HepG2 (cell line): Measurements from ENCODE around the gene CCDC33. TPM values are rescaled to one million over a fixed set of nuclear protein-coding genes. Genes with fewer than 3 reads are reported as not detected.

Source experiments
- CBFB ChIP-seq: sonication (generic); formaldehyde crosslinking; IDR thresholded peaks from 2 replicates; pipeline ENCODE4 v1.4.0; 2020; ENCODE audit warnings: missing genetic modification reagents
- FIP1L1 ChIP-seq: fragments of 200-400 bp; formaldehyde crosslinking; IDR thresholded peaks from 2 replicates; pipeline ENCODE4 v1.6.1; 2018; ENCODE audit warnings: low read depth, mild to moderate bottlenecking, low read length, moderate library complexity, borderline replicate concordance; ENCODE audit not compliant: insufficient read depth
- HNF4A ChIP-seq: sonication (generic); formaldehyde crosslinking; IDR thresholded peaks from 2 replicates; pipeline ENCODE4 v1.4.0; 2020; ENCODE audit warnings: missing genetic modification reagents
- IRX3 ChIP-seq: sonication (generic); formaldehyde crosslinking; IDR thresholded peaks from 2 replicates; pipeline ENCODE4 v1.8.1; 2023; ENCODE audit warnings: mild to moderate bottlenecking, low read depth, missing genetic modification reagents, borderline replicate concordance
- KAT7 ChIP-seq: IDR thresholded peaks from 2 replicates; pipeline ENCODE4 v1.6.1; 2018; ENCODE audit warnings: borderline replicate concordance, missing compliant biosample characterization
- KDM5B ChIP-seq: sonication (generic); formaldehyde crosslinking; IDR thresholded peaks from 2 replicates; pipeline ENCODE4 v1.4.0; 2020; ENCODE audit warnings: missing genetic modification reagents, mild to moderate bottlenecking, borderline replicate concordance
- KLF9 ChIP-seq: IDR thresholded peaks from 2 replicates; pipeline ENCODE4 v1.6.1; 2016; ENCODE audit warnings: low read depth
- MBNL3 ChIP-seq: fragments of 250-450 bp; sonication (Bioruptor Pico); conservative IDR thresholded peaks from 2 replicates; pipeline ENCODE4 v1.8.0; 2022; ENCODE audit warnings: mild to moderate bottlenecking, inconsistent platforms
- MXD4 ChIP-seq: IDR thresholded peaks from 2 replicates; pipeline ENCODE4 v1.6.1; 2016; ENCODE audit warnings: mild to moderate bottlenecking, missing biosample characterization, missing genetic modification reagents
- PTBP1 ChIP-seq: fragments of 200-400 bp; formaldehyde crosslinking; IDR thresholded peaks from 2 replicates; pipeline ENCODE4 v1.6.1; 2018; ENCODE audit warnings: low read length, low read depth; ENCODE audit not compliant: poor library complexity, severe bottlenecking
- TAF1 ChIP-seq: sonication (generic); formaldehyde crosslinking; IDR thresholded peaks from 2 replicates; pipeline ENCODE4 v1.4.0; 2020; ENCODE audit warnings: missing genetic modification reagents
- THAP8 ChIP-seq: sonication (generic); formaldehyde crosslinking; IDR thresholded peaks from 2 replicates; pipeline ENCODE4 v1.5.1; 2020; ENCODE audit warnings: missing genetic modification reagents, mild to moderate bottlenecking, borderline replicate concordance
- TOE1 ChIP-seq: sonication (generic); formaldehyde crosslinking; IDR thresholded peaks from 2 replicates; pipeline ENCODE4 v1.4.0; 2020; ENCODE audit warnings: mild to moderate bottlenecking, missing genetic modification reagents
- ZNF12 ChIP-seq: sonication (generic); formaldehyde crosslinking; IDR thresholded peaks from 2 replicates; pipeline ENCODE4 v1.5.0; 2020; ENCODE audit warnings: missing genetic modification reagents
- ZNF256 ChIP-seq: sonication (generic); formaldehyde crosslinking; conservative IDR thresholded peaks from 2 replicates; pipeline ENCODE4 v1.4.0; 2020; ENCODE audit warnings: missing genetic modification reagents
- ZNF276 ChIP-seq: sonication (generic); formaldehyde crosslinking; IDR thresholded peaks from 2 replicates; pipeline ENCODE4 v1.4.0; 2020; ENCODE audit warnings: mild to moderate bottlenecking, low read depth, missing genetic modification reagents
- ZNF296 ChIP-seq: sonication (generic); formaldehyde crosslinking; conservative IDR thresholded peaks from 2 replicates; pipeline ENCODE4 v1.5.0; 2020; ENCODE audit warnings: mild to moderate bottlenecking, missing genetic modification reagents
- ZNF598 ChIP-seq: sonication (generic); formaldehyde crosslinking; IDR thresholded peaks from 2 replicates; pipeline ENCODE4 v1.5.1; 2020; ENCODE audit warnings: mild to moderate bottlenecking, missing genetic modification reagents, borderline replicate concordance
- ZNF776 ChIP-seq: sonication (generic); formaldehyde crosslinking; IDR thresholded peaks from 2 replicates; pipeline ENCODE4 v1.4.0; 2020; ENCODE audit warnings: mild to moderate bottlenecking, missing genetic modification reagents
- polyA plus RNA-seq, 8 experiments: library from polyadenylated mRNA; depleted of rRNA in 3 of 8; stranded (reverse) in 7 of 8; unstranded in 1 of 8; fragments of >200 nt; fragmentation: Illumina TruSeq in 4 of 8; extraction: Trizol in 4 of 8; gene quantifications; 2 replicates each; pipeline versions ENCODE4 v1.2.1 to v1.2.3, GENCODE V29; 2011 to 2016; ENCODE audit warnings: low read depth in 4 of 8, missing spikeins in 1 of 8, mixed read lengths in 1 of 8; ENCODE audit not compliant: insufficient read depth in 1 of 8
- total RNA-seq, 5 experiments: library from RNA; depleted of rRNA; stranded (reverse); fragments of >200 nt; fragmentation: Illumina TruSeq; extraction: Trizol; gene quantifications; 2 replicates each; pipeline ENCODE4 v1.2.3, GENCODE V29; 2016; ENCODE audit warnings: low read depth in 1 of 5
- TF ChIP-seq, protein P1 (sequence below): fragments of 450-650 bp; IDR thresholded peaks from 2 replicates; pipeline ENCODE4 v1.6.1; 2016
- TF ChIP-seq, protein P2 (sequence below): sonication (generic); IDR thresholded peaks from 2 replicates; pipeline ENCODE4 v1.6.1; 2016; ENCODE audit warnings: low read depth, borderline replicate concordance
- TF ChIP-seq, protein P3 (sequence below): sonication (generic); formaldehyde crosslinking; IDR thresholded peaks from 2 replicates; pipeline ENCODE4 v1.5.0; 2020; ENCODE audit warnings: mild to moderate bottlenecking, missing genetic modification reagents

CCDC33 gene
- total and polyA plus RNA-seq, 2 of the 13 experiments (the other 11 are each of a cell fraction or from before 2014, with no cell fraction given) = 0.30 TPM; not detected in 1

DNA sequence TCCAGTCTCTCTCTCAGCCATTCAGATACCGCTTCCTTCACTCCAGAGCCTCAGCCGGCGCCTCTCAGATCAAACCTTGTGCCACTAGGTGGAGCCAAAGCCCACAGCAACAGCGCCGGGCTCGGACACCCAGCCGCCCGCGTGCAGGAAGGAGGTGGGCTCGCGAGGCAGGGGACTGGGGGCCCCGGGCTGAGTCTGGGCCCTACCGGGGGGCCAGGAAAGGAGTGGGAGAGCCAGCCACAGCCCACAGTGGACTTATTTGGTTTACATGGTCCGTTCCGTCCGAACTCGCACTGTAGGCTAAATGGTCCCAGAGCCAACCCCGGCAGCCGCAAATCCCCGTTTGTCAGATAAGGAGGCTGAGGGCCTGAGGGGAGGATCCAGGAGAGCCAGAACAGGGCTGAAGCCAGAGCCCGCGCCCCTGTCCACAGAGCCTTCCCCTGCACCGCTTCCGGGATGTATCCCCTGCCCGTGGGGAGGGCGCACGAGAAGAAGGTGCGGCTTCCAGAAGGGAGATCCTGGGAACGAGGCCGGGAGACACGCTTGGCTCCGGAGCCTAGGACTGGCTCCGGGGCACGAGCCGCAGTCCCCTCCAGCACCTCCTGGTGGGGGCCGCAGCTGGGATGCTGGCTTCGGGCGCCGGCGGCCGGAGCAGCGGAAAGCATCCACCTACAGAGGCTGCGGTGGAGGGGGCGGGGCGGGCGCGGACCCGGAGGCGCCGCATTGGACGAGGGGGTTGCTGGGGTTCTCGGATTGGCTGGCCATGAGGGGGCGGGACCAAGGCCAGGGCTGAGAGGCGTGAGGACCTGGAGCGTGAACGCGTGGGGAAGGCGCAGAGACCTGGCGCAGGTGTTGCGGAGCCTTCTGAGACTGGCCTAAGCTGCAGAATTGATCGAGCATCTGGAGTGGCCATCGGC is 137.9 kb downstream of the CCDC33 start (continued):
- TF ChIP-seq THAP8 (CRISPR knock-in tag) (no peak), ZNF598 (CRISPR knock-in tag) (0 out of 2 replicates have a peak, but pooled peaks have one; percentile 55), PTBP1 (no peak), ZNF776 (CRISPR knock-in tag) (no peak), TAF1 (CRISPR knock-in tag) (peak; percentile 37; the same call in 1 of the 2 replicates), ZNF256 (CRISPR knock-in tag) (0 out of 2 replicates have a peak, but pooled peaks have one; percentile 71), ZNF296 (CRISPR knock-in tag) (no peak), KAT7 (CRISPR knock-in tag) (no peak), IRX3 (CRISPR knock-in tag) (no peak), CBFB (CRISPR knock-in tag) (no peak), HNF4A (CRISPR knock-in tag) (no peak), MXD4 (CRISPR knock-in tag) (peak; percentile 76), ZNF12 (CRISPR knock-in tag) (no peak), KDM5B (CRISPR knock-in tag) (no peak; the same call in 1 of the 2 replicates), MBNL3 (CRISPR knock-in tag) (no peak), KLF9 (CRISPR knock-in tag) (no peak), ZNF276 (no peak), FIP1L1 (no peak), TOE1 (no peak)
- TF ChIP-seq, protein P1, sequence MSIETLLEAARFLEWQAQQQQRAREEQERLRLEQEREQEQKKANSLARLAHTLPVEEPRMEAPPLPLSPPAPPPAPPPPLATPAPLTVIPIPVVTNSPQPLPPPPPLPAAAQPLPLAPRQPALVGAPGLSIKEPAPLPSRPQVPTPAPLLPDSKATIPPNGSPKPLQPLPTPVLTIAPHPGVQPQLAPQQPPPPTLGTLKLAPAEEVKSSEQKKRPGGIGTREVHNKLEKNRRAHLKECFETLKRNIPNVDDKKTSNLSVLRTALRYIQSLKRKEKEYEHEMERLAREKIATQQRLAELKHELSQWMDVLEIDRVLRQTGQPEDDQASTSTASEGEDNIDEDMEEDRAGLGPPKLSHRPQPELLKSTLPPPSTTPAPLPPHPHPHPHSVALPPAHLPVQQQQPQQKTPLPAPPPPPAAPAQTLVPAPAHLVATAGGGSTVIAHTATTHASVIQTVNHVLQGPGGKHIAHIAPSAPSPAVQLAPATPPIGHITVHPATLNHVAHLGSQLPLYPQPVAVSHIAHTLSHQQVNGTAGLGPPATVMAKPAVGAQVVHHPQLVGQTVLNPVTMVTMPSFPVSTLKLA = no peak
- TF ChIP-seq, protein P2, sequence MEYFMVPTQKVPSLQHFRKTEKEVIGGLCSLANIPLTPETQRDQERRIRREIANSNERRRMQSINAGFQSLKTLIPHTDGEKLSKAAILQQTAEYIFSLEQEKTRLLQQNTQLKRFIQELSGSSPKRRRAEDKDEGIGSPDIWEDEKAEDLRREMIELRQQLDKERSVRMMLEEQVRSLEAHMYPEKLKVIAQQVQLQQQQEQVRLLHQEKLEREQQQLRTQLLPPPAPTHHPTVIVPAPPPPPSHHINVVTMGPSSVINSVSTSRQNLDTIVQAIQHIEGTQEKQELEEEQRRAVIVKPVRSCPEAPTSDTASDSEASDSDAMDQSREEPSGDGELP = peak; percentile 5; the same call in 1 of the 2 replicates
- TF ChIP-seq, protein P3, sequence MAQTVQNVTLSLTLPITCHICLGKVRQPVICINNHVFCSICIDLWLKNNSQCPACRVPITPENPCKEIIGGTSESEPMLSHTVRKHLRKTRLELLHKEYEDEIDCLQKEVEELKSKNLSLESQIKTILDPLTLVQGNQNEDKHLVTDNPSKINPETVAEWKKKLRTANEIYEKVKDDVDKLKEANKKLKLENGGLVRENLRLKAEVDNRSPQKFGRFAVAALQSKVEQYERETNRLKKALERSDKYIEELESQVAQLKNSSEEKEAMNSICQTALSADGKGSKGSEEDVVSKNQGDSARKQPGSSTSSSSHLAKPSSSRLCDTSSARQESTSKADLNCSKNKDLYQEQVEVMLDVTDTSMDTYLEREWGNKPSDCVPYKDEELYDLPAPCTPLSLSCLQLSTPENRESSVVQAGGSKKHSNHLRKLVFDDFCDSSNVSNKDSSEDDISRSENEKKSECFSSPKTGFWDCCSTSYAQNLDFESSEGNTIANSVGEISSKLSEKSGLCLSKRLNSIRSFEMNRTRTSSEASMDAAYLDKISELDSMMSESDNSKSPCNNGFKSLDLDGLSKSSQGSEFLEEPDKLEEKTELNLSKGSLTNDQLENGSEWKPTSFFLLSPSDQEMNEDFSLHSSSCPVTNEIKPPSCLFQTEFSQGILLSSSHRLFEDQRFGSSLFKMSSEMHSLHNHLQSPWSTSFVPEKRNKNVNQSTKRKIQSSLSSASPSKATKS (CRISPR knock-in tag) = no peak
